Measurements from ENCODE around the gene LCK. TPM values are rescaled to one million over a fixed set of nuclear protein-coding genes. Genes with fewer than 3 reads are reported as not detected.

LCK gene
- total and polyA plus RNA-seq, 9 of the 15 experiments (the other 6 are each of a cell fraction or from before 2014, with no cell fraction given) = 0.04 to 0.47 (median 0.13) TPM; not detected in 6

- TF ChIP-seq, protein P1, sequence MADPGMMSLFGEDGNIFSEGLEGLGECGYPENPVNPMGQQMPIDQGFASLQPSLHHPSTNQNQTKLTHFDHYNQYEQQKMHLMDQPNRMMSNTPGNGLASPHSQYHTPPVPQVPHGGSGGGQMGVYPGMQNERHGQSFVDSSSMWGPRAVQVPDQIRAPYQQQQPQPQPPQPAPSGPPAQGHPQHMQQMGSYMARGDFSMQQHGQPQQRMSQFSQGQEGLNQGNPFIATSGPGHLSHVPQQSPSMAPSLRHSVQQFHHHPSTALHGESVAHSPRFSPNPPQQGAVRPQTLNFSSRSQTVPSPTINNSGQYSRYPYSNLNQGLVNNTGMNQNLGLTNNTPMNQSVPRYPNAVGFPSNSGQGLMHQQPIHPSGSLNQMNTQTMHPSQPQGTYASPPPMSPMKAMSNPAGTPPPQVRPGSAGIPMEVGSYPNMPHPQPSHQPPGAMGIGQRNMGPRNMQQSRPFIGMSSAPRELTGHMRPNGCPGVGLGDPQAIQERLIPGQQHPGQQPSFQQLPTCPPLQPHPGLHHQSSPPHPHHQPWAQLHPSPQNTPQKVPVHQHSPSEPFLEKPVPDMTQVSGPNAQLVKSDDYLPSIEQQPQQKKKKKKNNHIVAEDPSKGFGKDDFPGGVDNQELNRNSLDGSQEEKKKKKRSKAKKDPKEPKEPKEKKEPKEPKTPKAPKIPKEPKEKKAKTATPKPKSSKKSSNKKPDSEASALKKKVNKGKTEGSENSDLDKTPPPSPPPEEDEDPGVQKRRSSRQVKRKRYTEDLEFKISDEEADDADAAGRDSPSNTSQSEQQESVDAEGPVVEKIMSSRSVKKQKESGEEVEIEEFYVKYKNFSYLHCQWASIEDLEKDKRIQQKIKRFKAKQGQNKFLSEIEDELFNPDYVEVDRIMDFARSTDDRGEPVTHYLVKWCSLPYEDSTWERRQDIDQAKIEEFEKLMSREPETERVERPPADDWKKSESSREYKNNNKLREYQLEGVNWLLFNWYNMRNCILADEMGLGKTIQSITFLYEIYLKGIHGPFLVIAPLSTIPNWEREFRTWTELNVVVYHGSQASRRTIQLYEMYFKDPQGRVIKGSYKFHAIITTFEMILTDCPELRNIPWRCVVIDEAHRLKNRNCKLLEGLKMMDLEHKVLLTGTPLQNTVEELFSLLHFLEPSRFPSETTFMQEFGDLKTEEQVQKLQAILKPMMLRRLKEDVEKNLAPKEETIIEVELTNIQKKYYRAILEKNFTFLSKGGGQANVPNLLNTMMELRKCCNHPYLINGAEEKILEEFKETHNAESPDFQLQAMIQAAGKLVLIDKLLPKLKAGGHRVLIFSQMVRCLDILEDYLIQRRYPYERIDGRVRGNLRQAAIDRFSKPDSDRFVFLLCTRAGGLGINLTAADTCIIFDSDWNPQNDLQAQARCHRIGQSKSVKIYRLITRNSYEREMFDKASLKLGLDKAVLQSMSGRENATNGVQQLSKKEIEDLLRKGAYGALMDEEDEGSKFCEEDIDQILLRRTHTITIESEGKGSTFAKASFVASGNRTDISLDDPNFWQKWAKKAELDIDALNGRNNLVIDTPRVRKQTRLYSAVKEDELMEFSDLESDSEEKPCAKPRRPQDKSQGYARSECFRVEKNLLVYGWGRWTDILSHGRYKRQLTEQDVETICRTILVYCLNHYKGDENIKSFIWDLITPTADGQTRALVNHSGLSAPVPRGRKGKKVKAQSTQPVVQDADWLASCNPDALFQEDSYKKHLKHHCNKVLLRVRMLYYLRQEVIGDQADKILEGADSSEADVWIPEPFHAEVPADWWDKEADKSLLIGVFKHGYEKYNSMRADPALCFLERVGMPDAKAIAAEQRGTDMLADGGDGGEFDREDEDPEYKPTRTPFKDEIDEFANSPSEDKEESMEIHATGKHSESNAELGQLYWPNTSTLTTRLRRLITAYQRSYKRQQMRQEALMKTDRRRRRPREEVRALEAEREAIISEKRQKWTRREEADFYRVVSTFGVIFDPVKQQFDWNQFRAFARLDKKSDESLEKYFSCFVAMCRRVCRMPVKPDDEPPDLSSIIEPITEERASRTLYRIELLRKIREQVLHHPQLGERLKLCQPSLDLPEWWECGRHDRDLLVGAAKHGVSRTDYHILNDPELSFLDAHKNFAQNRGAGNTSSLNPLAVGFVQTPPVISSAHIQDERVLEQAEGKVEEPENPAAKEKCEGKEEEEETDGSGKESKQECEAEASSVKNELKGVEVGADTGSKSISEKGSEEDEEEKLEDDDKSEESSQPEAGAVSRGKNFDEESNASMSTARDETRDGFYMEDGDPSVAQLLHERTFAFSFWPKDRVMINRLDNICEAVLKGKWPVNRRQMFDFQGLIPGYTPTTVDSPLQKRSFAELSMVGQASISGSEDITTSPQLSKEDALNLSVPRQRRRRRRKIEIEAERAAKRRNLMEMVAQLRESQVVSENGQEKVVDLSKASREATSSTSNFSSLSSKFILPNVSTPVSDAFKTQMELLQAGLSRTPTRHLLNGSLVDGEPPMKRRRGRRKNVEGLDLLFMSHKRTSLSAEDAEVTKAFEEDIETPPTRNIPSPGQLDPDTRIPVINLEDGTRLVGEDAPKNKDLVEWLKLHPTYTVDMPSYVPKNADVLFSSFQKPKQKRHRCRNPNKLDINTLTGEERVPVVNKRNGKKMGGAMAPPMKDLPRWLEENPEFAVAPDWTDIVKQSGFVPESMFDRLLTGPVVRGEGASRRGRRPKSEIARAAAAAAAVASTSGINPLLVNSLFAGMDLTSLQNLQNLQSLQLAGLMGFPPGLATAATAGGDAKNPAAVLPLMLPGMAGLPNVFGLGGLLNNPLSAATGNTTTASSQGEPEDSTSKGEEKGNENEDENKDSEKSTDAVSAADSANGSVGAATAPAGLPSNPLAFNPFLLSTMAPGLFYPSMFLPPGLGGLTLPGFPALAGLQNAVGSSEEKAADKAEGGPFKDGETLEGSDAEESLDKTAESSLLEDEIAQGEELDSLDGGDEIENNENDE (IDR thresholded peaks at IDR 0.05; ENCODE audit: low read depth, low read length) = no peak
- peak; percentile 60; the same call in 1 of the 2 replicates for TF ChIP-seq EGR1 (conservative IDR thresholded peaks at IDR 0.05)
- TF ChIP-seq PTRF (tag; IDR thresholded peaks at IDR 0.05) = no peak
- no peak for TF ChIP-seq ZKSCAN1 (IDR thresholded peaks at IDR 0.05; ENCODE audit: low read depth, low read length)
- TF ChIP-seq POLR3G (IDR thresholded peaks at IDR 0.05; ENCODE audit: extremely low read depth, insufficient read length, insufficient replicate concordance) = no peak
- TF ChIP-seq ZNF408 (CRISPR knock-in tag; IDR thresholded peaks at IDR 0.05; ENCODE audit: low read depth) = no peak
- no peak for TF ChIP-seq PHB (CRISPR knock-in tag; IDR thresholded peaks at IDR 0.05)
- TF ChIP-seq MITF (IDR thresholded peaks at IDR 0.05) = peak; percentile 27; the same call in 1 of the 2 replicates
- no peak for TF ChIP-seq ARHGAP35 (IDR thresholded peaks at IDR 0.05; ENCODE audit: partially characterized antibody)
- no peak for TF ChIP-seq RBM17 (IDR thresholded peaks at IDR 0.05; ENCODE audit: borderline replicate concordance, low read depth, low read length)
- no peak for TF ChIP-seq ZBTB5 (IDR thresholded peaks at IDR 0.05)
- TF ChIP-seq, protein P2, sequence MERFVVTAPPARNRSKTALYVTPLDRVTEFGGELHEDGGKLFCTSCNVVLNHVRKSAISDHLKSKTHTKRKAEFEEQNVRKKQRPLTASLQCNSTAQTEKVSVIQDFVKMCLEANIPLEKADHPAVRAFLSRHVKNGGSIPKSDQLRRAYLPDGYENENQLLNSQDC (CRISPR knock-in tag; IDR thresholded peaks at IDR 0.05) = no peak
- no peak for TF ChIP-seq ZNF217 (CRISPR knock-in tag; IDR thresholded peaks at IDR 0.05)
- no peak for TF ChIP-seq NFYB (IDR thresholded peaks at IDR 0.05; ENCODE audit: extremely low read depth, insufficient read length)
- no peak for TF ChIP-seq PCBP1 (IDR thresholded peaks at IDR 0.05; ENCODE audit: low read depth, low read length, poor library complexity, severe bottlenecking)
Observed at GRCh38 chr1:32307324-32307723, 56.3 kb downstream of the LCK start (continued).

Measured in K562 (cell line).